ENCODE results near the gene CISTR. TPM values are rescaled to one million over a fixed set of nuclear protein-coding genes. Genes with fewer than 3 reads are reported as not detected.
"Not testable (repeated sequence)": the region's sequence is repeated elsewhere in the genome, so short reads cannot be mapped to it uniquely, and the experiment has no call there.

The CISTR gene
- total and polyA plus RNA-seq, 5 experiments from 2014 or later: not detected

DNA sequence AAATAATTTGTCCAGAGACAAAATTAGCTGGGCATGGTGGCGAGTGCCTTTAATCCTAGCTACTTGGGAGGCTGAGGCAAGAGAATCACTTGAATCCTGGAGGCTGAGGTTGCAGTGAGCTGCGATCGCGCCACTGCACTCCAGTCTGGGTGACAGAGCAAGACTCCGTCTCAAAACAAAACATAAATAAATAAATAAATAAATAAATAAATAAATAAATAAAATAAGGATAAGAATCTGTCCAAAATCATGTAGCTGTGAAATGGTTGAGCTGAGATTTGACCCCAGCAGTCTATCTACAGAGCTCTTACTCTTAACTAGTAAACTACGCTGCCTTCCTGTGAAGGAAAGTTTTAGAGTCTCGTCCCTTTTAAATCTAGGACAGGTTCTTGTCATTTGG, 27.9 kb upstream of the CISTR start:
- POLR2A ChIA-PET, DNase-seq, H3K4me3 Mint-ChIP-seq, H3K36me3 Mint-ChIP-seq, ATAC-seq, H3K9me3 Mint-ChIP-seq, H3K27ac Mint-ChIP-seq, H3K4me1 Mint-ChIP-seq: not testable (repeated sequence)
- H3K27me3 Mint-ChIP-seq: peaks cover 32 to 73% (median 50%) of the 10 kb centered on the region in 5 donors

- ATAC-seq: no peak
- no peak for DNase-seq
- H3K27me3 Mint-ChIP-seq: peaks cover 30 to 74% (median 42%) of the 10 kb centered on the region in 5 donors
- H3K4me3 Mint-ChIP-seq: no peak overlapping the region
- POLR2A ChIA-PET: no interaction called here
- no peaks in the 10 kb centered on the region for H3K4me1 Mint-ChIP-seq
- no peaks in the 10 kb centered on the region for H3K9me3 Mint-ChIP-seq
- H3K36me3 Mint-ChIP-seq: no peaks in the 10 kb centered on the region
- H3K27ac Mint-ChIP-seq: no peak overlapping the region
Observed at GRCh38 chr12:53777936-53778644, 26.3 kb upstream of the CISTR start.

GRCh38 chr12:53777412-53777811, 25.6 kb upstream of the CISTR start:
- no peaks in the 10 kb centered on the region for H3K9me3 Mint-ChIP-seq
- DNase-seq: no peak
- peaks cover 23 to 71% (median 42%) of the 10 kb centered on the region in 5 donors for H3K27me3 Mint-ChIP-seq
- POLR2A ChIA-PET: no interaction called here
- no peaks in the 10 kb centered on the region for H3K4me1 Mint-ChIP-seq
- no peak overlapping the region for H3K4me3 Mint-ChIP-seq
- ATAC-seq: no peak
- no peak overlapping the region for H3K27ac Mint-ChIP-seq
- H3K36me3 Mint-ChIP-seq: no peaks in the 10 kb centered on the region

DNA sequence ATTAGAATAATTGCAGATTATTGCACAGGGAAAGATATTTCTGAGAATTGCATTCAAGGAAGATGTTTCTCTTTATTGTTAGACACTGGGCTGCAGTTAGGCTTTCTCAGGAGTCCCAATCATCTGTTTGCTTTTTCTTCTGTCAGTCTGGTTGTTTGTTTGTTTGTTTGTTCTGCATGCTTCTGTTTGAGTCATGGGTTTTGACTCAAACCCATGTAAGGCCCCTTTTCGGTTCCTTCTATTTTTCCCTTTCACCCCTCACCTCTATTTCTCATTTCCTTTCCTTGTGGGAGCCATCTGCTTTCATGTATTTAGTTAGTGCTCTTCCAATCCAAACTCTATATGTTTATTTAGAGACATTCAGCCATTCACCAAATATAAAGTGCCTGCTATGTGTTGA, 25.1 kb upstream of the CISTR start:
- no peaks in the 10 kb centered on the region for H3K4me1 Mint-ChIP-seq
- peaks cover 20 to 70% (median 44%) of the 10 kb centered on the region in 5 donors for H3K27me3 Mint-ChIP-seq
- no peaks in the 10 kb centered on the region for H3K36me3 Mint-ChIP-seq
- H3K4me3 Mint-ChIP-seq: no peak overlapping the region
- no peak for ATAC-seq
- no peak overlapping the region for H3K27ac Mint-ChIP-seq
- no peak for DNase-seq
- no peaks in the 10 kb centered on the region for H3K9me3 Mint-ChIP-seq
- POLR2A ChIA-PET: no interaction called here

- Mint-ChIP-seq H3K9me3 (no peaks in the 10 kb centered on the region), H3K36me3 (no peaks in the 10 kb centered on the region), H3K4me3 (no peak overlapping the region), H3K27me3 (peaks cover 26 to 68% (median 46%) of the 10 kb centered on the region in 5 donors), H3K27ac (peak overlapping the region in 2 of 10 donors; percentile 0 to 22), H3K4me1 (no peaks in the 10 kb centered on the region)
- POLR2A ChIA-PET: no interaction called here
- DNase-seq (no peak), ATAC-seq (no peak)
Observed at GRCh38 chr12:53775478-53776145, 23.8 kb upstream of the CISTR start.

DNA sequence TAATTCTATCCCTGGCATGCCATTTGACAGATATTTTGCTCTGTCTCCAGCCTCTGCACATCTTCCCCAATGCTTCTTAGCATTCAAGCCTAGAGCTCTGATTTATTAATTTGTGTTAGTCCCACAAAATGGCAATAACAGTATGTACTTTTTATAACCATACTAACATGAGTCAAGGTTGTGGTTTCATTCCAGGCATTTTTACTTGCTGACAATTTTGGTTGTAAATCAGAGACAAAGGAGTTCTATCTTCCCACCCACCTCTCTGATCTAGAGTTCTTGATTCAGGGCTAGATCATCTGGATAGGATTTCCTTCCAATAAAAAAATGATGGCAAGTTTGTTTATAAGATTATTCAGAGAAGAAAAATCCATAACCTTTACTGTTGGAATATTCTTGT, 18.5 kb upstream of the CISTR start:
- H3K4me3 Mint-ChIP-seq: no peak overlapping the region
- POLR2A ChIA-PET: no interaction called here
- H3K9me3 Mint-ChIP-seq: peaks cover 0 to 2% (median 0%) of the 10 kb centered on the region in 9 donors
- H3K27ac Mint-ChIP-seq: no peak overlapping the region
- H3K27me3 Mint-ChIP-seq: peaks cover 24 to 75% (median 57%) of the 10 kb centered on the region in 5 donors
- ATAC-seq: no peak
- peaks cover 0 to 4% (median 0%) of the 10 kb centered on the region in 4 donors for H3K4me1 Mint-ChIP-seq
- H3K36me3 Mint-ChIP-seq: no peaks in the 10 kb centered on the region
- DNase-seq: no peak

DNA sequence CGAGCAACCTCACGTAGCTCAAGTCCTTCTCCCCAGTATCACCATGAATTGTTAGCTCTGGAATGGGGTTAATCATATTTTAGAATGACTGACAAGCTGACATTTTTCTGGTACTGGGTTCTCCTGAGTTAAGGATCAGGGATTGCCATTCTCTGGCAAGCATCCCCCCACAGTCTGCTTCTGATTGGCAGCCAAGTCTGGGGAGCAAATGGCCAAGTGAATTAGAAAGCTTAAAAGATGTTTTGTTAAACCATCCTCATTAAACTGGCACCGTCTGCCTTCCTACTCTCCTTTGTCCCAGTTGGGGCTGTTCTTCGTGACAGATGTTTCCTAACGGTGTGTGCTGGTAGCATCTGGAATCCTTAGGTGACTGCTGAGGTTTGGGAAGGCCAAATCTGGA, 17.2 kb upstream of the CISTR start:
- H3K27ac Mint-ChIP-seq: no peak overlapping the region
- ATAC-seq: no peak
- H3K4me3 Mint-ChIP-seq: no peak overlapping the region
- H3K4me1 Mint-ChIP-seq: peaks cover 0 to 4% (median 0%) of the 10 kb centered on the region in 4 donors
- peaks cover 35 to 78% (median 66%) of the 10 kb centered on the region in 5 donors for H3K27me3 Mint-ChIP-seq
- POLR2A ChIA-PET: no interaction called here
- DNase-seq: no peak
- peaks cover 0 to 2% (median 0%) of the 10 kb centered on the region in 9 donors for H3K9me3 Mint-ChIP-seq
- no peaks in the 10 kb centered on the region for H3K36me3 Mint-ChIP-seq

- Mint-ChIP-seq H3K4me3 (no peak overlapping the region), H3K4me1 (peaks cover 0 to 4% (median 0%) of the 10 kb centered on the region in 4 donors), H3K36me3 (peaks cover 0 to 4% (median 0%) of the 10 kb centered on the region in 3 donors), H3K27ac (no peak overlapping the region), H3K27me3 (peaks cover 43 to 83% (median 68%) of the 10 kb centered on the region in 5 donors), H3K9me3 (peaks cover 0 to 2% (median 0%) of the 10 kb centered on the region in 9 donors)
- ATAC-seq: no peak
- DNase-seq: no peak
- POLR2A ChIA-PET: no interaction called here
Observed at GRCh38 chr12:53766881-53767280, 15.1 kb upstream of the CISTR start.

DNA sequence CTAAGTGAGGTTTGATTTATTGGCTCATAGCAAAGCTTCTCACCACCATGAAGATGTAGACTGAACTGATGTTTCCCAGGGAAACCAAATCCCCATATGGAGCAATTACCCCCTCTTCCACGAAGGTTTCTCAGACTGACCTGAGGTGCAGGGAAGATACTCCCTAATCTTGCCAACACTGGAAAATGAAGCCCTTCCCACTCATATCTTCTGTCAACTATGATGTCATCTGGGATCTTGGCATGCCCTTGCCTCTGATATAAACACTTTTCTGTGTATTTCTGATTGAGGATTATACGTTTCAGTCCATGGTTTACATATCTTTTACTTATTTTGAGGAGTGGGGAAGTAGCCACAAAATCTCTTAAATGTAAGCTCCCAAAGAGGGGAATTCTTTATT, 14.1 kb upstream of the CISTR start:
- H3K36me3 Mint-ChIP-seq: peaks cover 0 to 4% (median 0%) of the 10 kb centered on the region in 3 donors
- H3K9me3 Mint-ChIP-seq: peaks cover 0 to 2% (median 0%) of the 10 kb centered on the region in 9 donors
- no peak for ATAC-seq
- no peak for DNase-seq
- H3K27ac Mint-ChIP-seq: no peak overlapping the region
- peaks cover 0 to 4% (median 0%) of the 10 kb centered on the region in 4 donors for H3K4me1 Mint-ChIP-seq
- no peak overlapping the region for H3K4me3 Mint-ChIP-seq
- POLR2A ChIA-PET: no interaction called here
- H3K27me3 Mint-ChIP-seq: peaks cover 42 to 83% (median 66%) of the 10 kb centered on the region in 5 donors

DNA sequence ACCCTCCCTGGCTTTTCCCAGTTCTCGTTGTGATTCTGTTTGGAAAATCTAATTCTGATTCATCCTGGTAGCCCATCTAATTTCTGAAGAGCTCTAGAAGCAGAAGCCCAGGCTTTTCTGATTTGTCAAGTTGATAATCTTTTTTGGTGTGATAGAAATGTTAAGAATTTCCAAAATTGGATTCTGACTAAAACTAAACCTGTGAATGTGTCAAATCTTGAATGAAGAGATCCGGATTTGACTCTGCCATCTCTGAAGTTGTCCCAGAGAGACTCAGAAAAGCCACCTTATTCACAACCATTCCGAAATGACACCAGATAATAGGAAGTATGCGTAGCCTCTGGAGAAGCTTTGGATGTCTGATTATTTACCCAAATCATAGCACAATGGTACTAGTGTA, 12.8 kb upstream of the CISTR start:
- H3K27me3 Mint-ChIP-seq: peaks cover 48 to 85% (median 69%) of the 10 kb centered on the region in 5 donors
- H3K27ac Mint-ChIP-seq: no peak overlapping the region
- POLR2A ChIA-PET: no interaction called here
- peaks cover 0 to 4% (median 0%) of the 10 kb centered on the region in 3 donors for H3K36me3 Mint-ChIP-seq
- ATAC-seq (no peak), DNase-seq (no peak)
- peaks cover 0 to 2% (median 0%) of the 10 kb centered on the region in 9 donors for H3K9me3 Mint-ChIP-seq
- H3K4me1 Mint-ChIP-seq: peaks cover 0 to 4% (median 0%) of the 10 kb centered on the region in 4 donors
- H3K4me3 Mint-ChIP-seq: no peak overlapping the region

- POLR2A ChIA-PET, ATAC-seq, H3K9me3 Mint-ChIP-seq, DNase-seq, H3K4me1 Mint-ChIP-seq, H3K27ac Mint-ChIP-seq, H3K36me3 Mint-ChIP-seq, H3K4me3 Mint-ChIP-seq: not testable (repeated sequence)
- H3K27me3 Mint-ChIP-seq: peaks cover 56 to 97% (median 75%) of the 10 kb centered on the region in 5 donors
Observed at GRCh38 chr12:53762793-53763192, 11.0 kb upstream of the CISTR start.

DNA sequence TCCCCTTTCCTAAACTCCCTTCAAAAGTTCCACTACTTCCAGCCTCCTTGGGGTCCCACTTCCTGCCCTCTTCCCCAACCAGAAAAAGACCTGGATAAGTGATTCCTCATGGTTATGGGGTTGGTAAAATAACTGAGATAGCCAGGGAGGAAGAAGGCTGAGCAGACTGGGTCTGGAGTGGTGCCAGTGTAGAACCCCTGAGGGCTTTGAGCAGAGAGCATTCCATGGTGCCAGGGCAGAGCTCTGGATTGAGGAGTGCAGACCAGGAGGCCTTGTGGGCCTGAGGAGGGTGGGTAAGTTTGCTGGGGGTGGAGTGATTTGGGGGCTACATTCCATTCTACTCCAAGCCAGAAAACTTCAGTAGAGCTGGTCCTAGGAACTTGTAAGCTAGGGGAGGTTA, 9.5 kb upstream of the CISTR start:
- POLR2A ChIA-PET: no interaction called here
- H3K4me1 Mint-ChIP-seq: peaks cover 5 to 14% (median 8%) of the 10 kb centered on the region in 4 donors
- H3K27ac Mint-ChIP-seq: no peak overlapping the region
- peaks cover 45 to 83% (median 63%) of the 10 kb centered on the region in 5 donors for H3K27me3 Mint-ChIP-seq
- ATAC-seq (no peak), DNase-seq (no peak)
- H3K9me3 Mint-ChIP-seq: no peaks in the 10 kb centered on the region
- H3K4me3 Mint-ChIP-seq: no peak overlapping the region
- peaks cover 0 to 4% (median 0%) of the 10 kb centered on the region in 3 donors for H3K36me3 Mint-ChIP-seq

- peaks cover 0 to 4% (median 0%) of the 10 kb centered on the region in 3 donors for H3K36me3 Mint-ChIP-seq
- H3K27me3 Mint-ChIP-seq: peaks cover 34 to 66% (median 49%) of the 10 kb centered on the region in 5 donors
- no peak for DNase-seq
- ATAC-seq: no peak
- POLR2A ChIA-PET: no interaction called here
- peaks cover 8 to 24% (median 12%) of the 10 kb centered on the region in 4 donors for H3K4me1 Mint-ChIP-seq
- no peak overlapping the region for H3K4me3 Mint-ChIP-seq
- peak overlapping the region in 2 of 10 donors; percentile 25 to 32 for H3K27ac Mint-ChIP-seq
- H3K9me3 Mint-ChIP-seq: no peaks in the 10 kb centered on the region
Observed at GRCh38 chr12:53759261-53759660, 7.5 kb upstream of the CISTR start.

All from naive thymus-derived CD8-positive, alpha-beta T cell (primary cell).